PC-3 (cell line): ENCODE measurements around the gene NUPR1. TPM values are rescaled to one million over a fixed set of nuclear protein-coding genes. Genes with fewer than 3 reads are reported as not detected.

Experiments used
- ATAC-seq: fragments of 200-7000 bp; cut with Tn5 transposase; 2 replicates; pipeline ENCODE4 v1.9.1; 2020; ENCODE audit warnings: mild to moderate bottlenecking, moderate library complexity
- BruUV-seq: library from RNA; stranded (reverse); fragments of 400-500 nt; replicated peaks from 2 replicates; lab custom pipeline; 2021; lab: Mats Ljungman, UMichigan
- CTCF ChIA-PET: fragments of 300-600 bp; sonication (Branson Sonifier 250); formaldehyde crosslinking; loops from one replicate; lab custom pipeline; 2022; ENCODE audit warnings: antibody characterized with exemption; lab: Charles Lee
- POLR2A ChIA-PET: fragments of 300-600 bp; sonication (Branson Sonifier 250); formaldehyde crosslinking; loops from one replicate; lab custom pipeline; 2022; ENCODE audit warnings: antibody characterized with exemption; ENCODE audit not compliant: unreplicated experiment; lab: Charles Lee
- DNase-seq: peaks from one replicate; pipeline ENCODE4 v3.0.0-alpha.2; 2015
- H2AFZ ChIP-seq: fragments of 300-600 bp; sonication (generic); 2 replicates; pipeline ENCODE4 v1.6.0; 2016; ENCODE audit warnings: antibody characterized with exemption, low read length
- H3F3A ChIP-seq: fragments of 300-600 bp; sonication (generic); one replicate; pipeline ENCODE4 v1.6.0; 2017; ENCODE audit warnings: antibody characterized with exemption, low read length, control low read depth, mild to moderate bottlenecking; ENCODE audit not compliant: unreplicated experiment
- H3K27ac ChIP-seq: fragments of 300-600 bp; sonication (generic); 2 replicates; pipeline ENCODE4 v1.5.1; 2016; ENCODE audit warnings: mild to moderate bottlenecking, low read length
- H3K27me3 ChIP-seq: fragments of 300-600 bp; sonication (generic); 2 replicates; pipeline ENCODE4 v1.6.1; 2016; ENCODE audit warnings: low read length, mixed read lengths
- H3K36me3 ChIP-seq: fragments of 300-600 bp; sonication (generic); 2 replicates; pipeline ENCODE4 v1.6.1; 2016; ENCODE audit warnings: low read depth, mixed run types, low read length, mixed read lengths
- H3K4me1 ChIP-seq: fragments of 300-600 bp; sonication (generic); 2 replicates; pipeline ENCODE4 v1.5.1; 2016; ENCODE audit warnings: low read length; ENCODE audit not compliant: insufficient read depth
- H3K4me2 ChIP-seq: fragments of 300-600 bp; sonication (generic); 2 replicates; pipeline ENCODE4 v1.6.0; 2016; ENCODE audit warnings: low read length
- H3K4me3 ChIP-seq: fragments of 300-600 bp; sonication (generic); 2 replicates; pipeline ENCODE4 v1.5.1; 2016; ENCODE audit warnings: mild to moderate bottlenecking, low read length, mixed read lengths
- H3K79me2 ChIP-seq: fragments of 300-600 bp; sonication (generic); 2 replicates; pipeline ENCODE4 v1.6.1; 2017; ENCODE audit warnings: low read length, mixed read lengths
- H3K9ac ChIP-seq: fragments of 300-600 bp; sonication (generic); 2 replicates; pipeline ENCODE4 v1.6.0; 2016; ENCODE audit warnings: mild to moderate bottlenecking, low read length
- H3K9me2 ChIP-seq: fragments of 300-600 bp; sonication (generic); replicated peaks from 2 replicates; pipeline ENCODE4 v1.6.1; 2016; ENCODE audit warnings: mixed run types, low read length, mixed read lengths
- H3K9me3 ChIP-seq: fragments of 300-600 bp; sonication (generic); 2 replicates; pipeline ENCODE4 v1.6.1; 2016; ENCODE audit warnings: low read length, mixed read lengths
- H4K20me1 ChIP-seq: fragments of 300-600 bp; sonication (generic); 2 replicates; pipeline ENCODE4 v1.6.1; 2016; ENCODE audit warnings: low read length, mixed read lengths
- EZH2 ChIP-seq: fragments of 300-600 bp; sonication (generic); IDR thresholded peaks from one replicate; pipeline ENCODE4 v1.6.1; 2017; ENCODE audit warnings: antibody characterized with exemption, mild to moderate bottlenecking, low read length; ENCODE audit not compliant: unreplicated experiment
- EZH2phosphoT487 ChIP-seq: fragments of 300-600 bp; sonication (generic); IDR thresholded peaks from 2 replicates; pipeline ENCODE4 v1.6.1; 2018; ENCODE audit warnings: mild to moderate bottlenecking, antibody characterized with exemption, low read length, borderline replicate concordance
- intact Hi-C: fragments of 100-400 bp; cut with micrococcal nuclease; formaldehyde crosslinking; loops from 2 replicates; pipeline ENCODE4 v1.9.0; 2023
- total RNA-seq: library from RNA; depleted of rRNA; stranded (reverse); fragments of >200 nt; gene quantifications from 2 replicates; pipeline ENCODE4 v1.2.3, GENCODE V29; 2014
- TF ChIP-seq, protein P1 (sequence below): fragments of 300-600 bp; sonication (generic); conservative IDR thresholded peaks from 2 replicates; pipeline ENCODE4 v1.5.1; 2017; ENCODE audit warnings: antibody characterized with exemption, low read depth, mild to moderate bottlenecking, low read length

Gene NUPR1
- total RNA-seq, 1 experiment from 2014 or later: 16.5 TPM

DNA sequence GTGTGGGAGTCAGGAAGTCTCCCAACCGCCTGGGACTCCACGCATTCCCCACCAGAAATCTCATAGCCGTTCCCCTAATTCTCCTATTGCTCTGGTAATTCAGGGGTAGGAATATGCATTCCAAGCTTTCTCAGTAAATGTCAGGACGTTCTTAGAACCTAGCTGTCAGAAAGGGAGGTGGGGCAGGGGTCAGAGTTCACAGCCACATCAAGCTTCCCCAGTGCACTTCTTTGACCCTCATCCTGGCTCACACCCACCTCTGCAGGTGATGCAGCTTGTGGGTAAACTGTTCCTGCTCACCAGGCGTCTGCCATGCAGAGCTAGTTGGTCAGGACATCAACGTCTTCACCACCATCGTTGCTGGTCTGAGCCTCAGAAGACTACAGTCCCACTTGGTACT, 18.1 kb downstream of the NUPR1 start:
- CTCF ChIA-PET: no interaction called here
- Histone ChIP-seq H3F3A (no peaks in the 10 kb centered on the region), H3K4me1 (no peaks in the 10 kb centered on the region), H4K20me1 (no peaks in the 10 kb centered on the region), H3K9me2 (no peaks in the 10 kb centered on the region), H3K4me3 (no peak overlapping the region), H2AFZ (no peak overlapping the region), H3K9me3 (no peaks in the 10 kb centered on the region), H3K27ac (no peak overlapping the region), H3K36me3 (no peaks in the 10 kb centered on the region), H3K4me2 (no peak overlapping the region), H3K9ac (no peak overlapping the region), H3K27me3 (no peaks in the 10 kb centered on the region), H3K79me2 (no peaks in the 10 kb centered on the region)
- DNase-seq: no peak
- TF ChIP-seq EZH2 (no peak), EZH2phosphoT487 (no peak)
- TF ChIP-seq, protein P1, sequence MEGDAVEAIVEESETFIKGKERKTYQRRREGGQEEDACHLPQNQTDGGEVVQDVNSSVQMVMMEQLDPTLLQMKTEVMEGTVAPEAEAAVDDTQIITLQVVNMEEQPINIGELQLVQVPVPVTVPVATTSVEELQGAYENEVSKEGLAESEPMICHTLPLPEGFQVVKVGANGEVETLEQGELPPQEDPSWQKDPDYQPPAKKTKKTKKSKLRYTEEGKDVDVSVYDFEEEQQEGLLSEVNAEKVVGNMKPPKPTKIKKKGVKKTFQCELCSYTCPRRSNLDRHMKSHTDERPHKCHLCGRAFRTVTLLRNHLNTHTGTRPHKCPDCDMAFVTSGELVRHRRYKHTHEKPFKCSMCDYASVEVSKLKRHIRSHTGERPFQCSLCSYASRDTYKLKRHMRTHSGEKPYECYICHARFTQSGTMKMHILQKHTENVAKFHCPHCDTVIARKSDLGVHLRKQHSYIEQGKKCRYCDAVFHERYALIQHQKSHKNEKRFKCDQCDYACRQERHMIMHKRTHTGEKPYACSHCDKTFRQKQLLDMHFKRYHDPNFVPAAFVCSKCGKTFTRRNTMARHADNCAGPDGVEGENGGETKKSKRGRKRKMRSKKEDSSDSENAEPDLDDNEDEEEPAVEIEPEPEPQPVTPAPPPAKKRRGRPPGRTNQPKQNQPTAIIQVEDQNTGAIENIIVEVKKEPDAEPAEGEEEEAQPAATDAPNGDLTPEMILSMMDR: no peak
- no peak for ATAC-seq
- intact Hi-C loops: no loop called here
- BruUV-seq: no TSS peak
- POLR2A ChIA-PET: no interaction called here

DNA sequence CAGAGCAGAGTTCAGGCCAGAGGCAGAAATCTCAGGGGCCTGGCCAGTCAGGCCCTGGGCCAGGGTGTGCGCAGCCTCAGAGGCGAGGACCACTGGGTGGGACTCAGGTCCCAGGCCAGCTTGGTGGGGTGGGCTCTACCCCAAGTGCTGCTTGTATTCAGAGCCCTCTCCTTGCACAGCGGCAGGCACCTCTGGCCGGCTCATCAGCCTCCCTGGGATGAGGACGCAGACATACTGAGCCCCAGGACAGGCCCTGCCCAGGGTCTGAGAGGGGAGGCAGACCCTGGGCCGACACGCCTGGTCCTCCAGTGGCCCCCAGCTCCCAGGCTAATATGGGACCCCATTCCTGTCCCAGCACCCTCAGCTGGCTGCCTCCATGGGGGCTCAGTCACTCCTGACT, 24.5 kb downstream of the NUPR1 start:
- no peak overlapping the region for H3K9ac ChIP-seq
- no peaks in the 10 kb centered on the region for H3K79me2 ChIP-seq
- H4K20me1 ChIP-seq: no peaks in the 10 kb centered on the region
- H3K4me1 ChIP-seq: no peaks in the 10 kb centered on the region
- CTCF ChIA-PET: no interaction called here
- POLR2A ChIA-PET: no interaction called here
- H3K27me3 ChIP-seq: no peaks in the 10 kb centered on the region
- BruUV-seq: no TSS peak
- no peaks in the 10 kb centered on the region for H3K9me2 ChIP-seq
- H3K36me3 ChIP-seq: no peaks in the 10 kb centered on the region
- H3K27ac ChIP-seq: no peak overlapping the region
- H3K9me3 ChIP-seq: no peaks in the 10 kb centered on the region
- no peak for DNase-seq
- no peak overlapping the region for H3K4me2 ChIP-seq
- H3K4me3 ChIP-seq: no peak overlapping the region
- no peaks in the 10 kb centered on the region for H3F3A ChIP-seq
- TF ChIP-seq EZH2phosphoT487 (no peak), EZH2 (no peak)
- TF ChIP-seq, protein P1: no peak
- intact Hi-C loops: no loop called here
- no peak for ATAC-seq
- no peak overlapping the region for H2AFZ ChIP-seq

DNA sequence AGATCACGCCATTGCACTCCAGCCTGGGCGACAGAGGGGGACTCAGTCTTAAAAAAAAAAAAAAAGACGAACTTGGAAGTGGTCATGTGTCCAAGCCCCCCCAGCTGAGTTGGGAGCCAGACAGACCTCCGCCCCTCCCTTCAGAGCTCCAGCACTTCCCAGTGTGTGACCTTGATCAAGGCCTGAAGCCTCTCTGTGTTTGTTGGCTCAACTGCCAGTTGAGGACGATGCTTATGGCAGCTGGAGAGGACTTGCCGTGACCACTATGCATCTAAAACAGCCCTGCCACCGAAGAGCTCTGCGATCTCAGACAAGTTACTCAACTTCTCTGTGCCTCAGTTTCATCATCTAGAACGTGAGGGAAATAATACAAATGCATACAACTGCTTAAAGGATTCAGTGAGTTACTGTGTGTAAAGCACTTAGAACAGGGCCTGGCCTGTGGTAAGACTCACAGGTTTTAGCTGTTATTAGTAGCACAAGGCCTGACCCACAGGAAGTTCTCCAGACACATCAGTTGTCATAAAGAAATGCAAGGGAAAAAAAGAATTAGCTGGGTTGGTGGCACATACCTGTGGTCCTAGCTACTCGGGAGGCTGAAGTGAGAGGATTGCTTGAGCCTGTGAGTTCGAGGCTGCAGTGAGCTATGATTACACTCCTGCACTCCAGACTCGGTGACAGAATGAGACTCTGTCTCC, 25.1 kb downstream of the NUPR1 start:
- ATAC-seq: no peak

More for the DNA sequence above, 25.1 kb downstream of the NUPR1 start:
- no peak for DNase-seq
- BruUV-seq: no TSS peak
- POLR2A ChIA-PET: no interaction called here
- H3K9ac ChIP-seq: no peak overlapping the region
- no peak overlapping the region for H3K4me2 ChIP-seq
- H3K36me3 ChIP-seq: no peaks in the 10 kb centered on the region
- CTCF ChIA-PET: no interaction called here
- no peaks in the 10 kb centered on the region for H4K20me1 ChIP-seq
- H3K27ac ChIP-seq: no peak overlapping the region
- no peaks in the 10 kb centered on the region for H3K27me3 ChIP-seq
- H2AFZ ChIP-seq: no peak overlapping the region
- intact Hi-C loops: no loop called here
- no peaks in the 10 kb centered on the region for H3K4me1 ChIP-seq
- TF ChIP-seq, protein P1: no peak
- TF ChIP-seq EZH2phosphoT487 (no peak), EZH2 (no peak)
- no peaks in the 10 kb centered on the region for H3F3A ChIP-seq
- no peaks in the 10 kb centered on the region for H3K9me2 ChIP-seq
- no peaks in the 10 kb centered on the region for H3K9me3 ChIP-seq
- no peak overlapping the region for H3K4me3 ChIP-seq
- H3K79me2 ChIP-seq: no peaks in the 10 kb centered on the region
